ENCODE data around the gene LAMTOR3.
A peak's percentile ranks its signal among the peaks of the same experiment; 100 is the strongest.

Gene LAMTOR3

DNA sequence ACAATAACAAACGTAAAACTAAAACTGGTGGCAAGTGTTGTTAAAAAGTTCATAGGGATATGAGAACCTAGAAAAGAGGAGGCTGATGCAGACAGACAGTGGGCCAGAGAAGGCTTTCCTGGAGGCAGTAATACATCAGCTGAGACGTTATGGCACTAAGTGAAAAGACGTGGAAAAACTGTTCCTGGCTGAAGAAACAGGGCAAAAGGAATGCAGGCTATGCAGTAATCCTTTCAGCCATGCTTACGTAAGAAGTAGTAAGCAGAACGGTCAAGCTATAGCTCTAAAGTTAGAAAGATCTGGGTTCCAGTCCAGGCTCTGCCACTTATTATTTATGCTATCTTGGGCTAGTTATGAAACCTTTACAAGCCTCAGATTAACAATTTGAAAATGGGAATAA, 6.4 kb downstream of the LAMTOR3 start:
- peak overlapping the region; percentile 3 for H3K9ac ChIP-seq (ENCODE audit: low read depth, low read length, poor library complexity, severe bottlenecking)
- H3K79me2 ChIP-seq (ENCODE audit: insufficient read depth, low read length) = peaks cover 28% of the 10 kb centered on the region
- H2AFZ ChIP-seq (ENCODE audit: low read length) = no peak overlapping the region
- H3K4me2 ChIP-seq (ENCODE audit: low read depth, low read length, poor library complexity, severe bottlenecking) = no peak overlapping the region
- peaks cover 27% of the 10 kb centered on the region for H3K4me1 ChIP-seq (ENCODE audit: insufficient read depth, low read length, poor library complexity, severe bottlenecking)
- H3K9me2 ChIP-seq (replicated peaks; ENCODE audit: low read depth, low read length) = no peaks in the 10 kb centered on the region
- TF ChIP-seq, protein P1, sequence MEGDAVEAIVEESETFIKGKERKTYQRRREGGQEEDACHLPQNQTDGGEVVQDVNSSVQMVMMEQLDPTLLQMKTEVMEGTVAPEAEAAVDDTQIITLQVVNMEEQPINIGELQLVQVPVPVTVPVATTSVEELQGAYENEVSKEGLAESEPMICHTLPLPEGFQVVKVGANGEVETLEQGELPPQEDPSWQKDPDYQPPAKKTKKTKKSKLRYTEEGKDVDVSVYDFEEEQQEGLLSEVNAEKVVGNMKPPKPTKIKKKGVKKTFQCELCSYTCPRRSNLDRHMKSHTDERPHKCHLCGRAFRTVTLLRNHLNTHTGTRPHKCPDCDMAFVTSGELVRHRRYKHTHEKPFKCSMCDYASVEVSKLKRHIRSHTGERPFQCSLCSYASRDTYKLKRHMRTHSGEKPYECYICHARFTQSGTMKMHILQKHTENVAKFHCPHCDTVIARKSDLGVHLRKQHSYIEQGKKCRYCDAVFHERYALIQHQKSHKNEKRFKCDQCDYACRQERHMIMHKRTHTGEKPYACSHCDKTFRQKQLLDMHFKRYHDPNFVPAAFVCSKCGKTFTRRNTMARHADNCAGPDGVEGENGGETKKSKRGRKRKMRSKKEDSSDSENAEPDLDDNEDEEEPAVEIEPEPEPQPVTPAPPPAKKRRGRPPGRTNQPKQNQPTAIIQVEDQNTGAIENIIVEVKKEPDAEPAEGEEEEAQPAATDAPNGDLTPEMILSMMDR (conservative IDR thresholded peaks at IDR 0.05; ENCODE audit: low read length) = no peak
- H4K20me1 ChIP-seq (ENCODE audit: insufficient read depth, low read length, poor library complexity, severe bottlenecking) = peaks cover 4% of the 10 kb centered on the region
- H3K27me3 ChIP-seq (ENCODE audit: insufficient read depth, low read length, poor library complexity, severe bottlenecking) = no peaks in the 10 kb centered on the region
- H3F3A ChIP-seq (ENCODE audit: low read depth) = no peaks in the 10 kb centered on the region
- no peaks in the 10 kb centered on the region for H3K9me3 ChIP-seq (ENCODE audit: insufficient read depth, low read depth, low read length)
- H3K36me3 ChIP-seq (ENCODE audit: insufficient read depth, low read length) = peaks cover 11% of the 10 kb centered on the region; the same call in 1 of the 2 replicates
- no peak overlapping the region for H3K4me3 ChIP-seq (ENCODE audit: low read length, poor library complexity, severe bottlenecking)

DNA sequence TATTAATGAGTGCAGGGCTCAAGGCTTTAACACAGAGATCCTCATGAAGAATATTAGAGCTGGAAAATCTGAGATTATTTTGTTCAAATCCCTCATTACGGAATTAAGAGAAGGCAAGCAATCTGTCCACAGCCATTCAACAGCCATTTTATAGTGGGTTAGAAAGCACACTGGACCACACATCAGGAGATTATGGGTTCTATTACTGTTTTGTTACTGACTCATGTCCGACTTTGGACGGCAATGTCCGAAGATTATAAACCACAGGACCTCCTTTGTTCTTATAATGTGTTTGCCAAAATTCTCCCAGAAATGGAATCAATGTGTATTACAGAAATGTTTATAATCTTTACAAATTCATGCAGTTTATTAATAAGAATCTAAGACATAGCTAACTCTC, 8.1 kb downstream of the LAMTOR3 start:
- peaks cover 4% of the 10 kb centered on the region for H4K20me1 ChIP-seq (ENCODE audit: insufficient read depth, low read length, poor library complexity, severe bottlenecking)
- no peak for TF ChIP-seq EZH2phosphoT487 (IDR thresholded peaks at IDR 0.05; ENCODE audit: borderline replicate concordance)
- TF ChIP-seq, protein P1 (conservative IDR thresholded peaks at IDR 0.05; ENCODE audit: low read length) = no peak
- H3K4me2 ChIP-seq (ENCODE audit: low read depth, low read length, poor library complexity, severe bottlenecking) = no peak overlapping the region
- no peak overlapping the region for H2AFZ ChIP-seq (ENCODE audit: low read length)
- H3K36me3 ChIP-seq (ENCODE audit: insufficient read depth, low read length) = peaks cover 22% of the 10 kb centered on the region; the same call in 1 of the 2 replicates
- H3F3A ChIP-seq (ENCODE audit: low read depth) = no peaks in the 10 kb centered on the region
- H3K27me3 ChIP-seq (ENCODE audit: insufficient read depth, low read length, poor library complexity, severe bottlenecking) = no peaks in the 10 kb centered on the region
- H3K4me1 ChIP-seq (ENCODE audit: insufficient read depth, low read length, poor library complexity, severe bottlenecking) = peaks cover 19% of the 10 kb centered on the region
- H3K9me3 ChIP-seq (ENCODE audit: insufficient read depth, low read depth, low read length) = no peaks in the 10 kb centered on the region
- H3K9ac ChIP-seq (ENCODE audit: low read depth, low read length, poor library complexity, severe bottlenecking) = no peak overlapping the region
- H3K9me2 ChIP-seq (replicated peaks; ENCODE audit: low read depth, low read length) = no peaks in the 10 kb centered on the region
- peaks cover 13% of the 10 kb centered on the region for H3K79me2 ChIP-seq (ENCODE audit: insufficient read depth, low read length)
- no peak overlapping the region for H3K4me3 ChIP-seq (ENCODE audit: low read length, poor library complexity, severe bottlenecking)

DNA sequence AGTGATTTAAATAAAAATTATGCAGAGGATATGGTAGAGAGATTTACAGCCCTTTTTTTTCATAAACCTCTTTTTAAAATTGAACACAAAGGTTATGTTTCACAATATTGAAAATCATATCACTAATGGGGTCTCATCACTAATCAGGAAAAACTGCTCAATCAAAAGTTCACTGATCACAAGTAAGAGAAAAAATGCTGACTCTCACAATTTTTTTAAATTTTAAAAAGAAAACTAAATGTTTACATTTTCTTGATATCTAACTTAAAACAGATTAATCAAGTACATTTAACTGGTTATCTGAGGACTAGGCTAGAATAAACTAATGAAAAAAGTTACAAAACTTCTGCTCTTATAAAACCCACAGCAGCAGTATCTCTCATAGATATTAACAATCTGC, 8.5 kb downstream of the LAMTOR3 start:
- H3K4me2 ChIP-seq (ENCODE audit: low read depth, low read length, poor library complexity, severe bottlenecking) = no peak overlapping the region
- peaks cover 9% of the 10 kb centered on the region for H3K79me2 ChIP-seq (ENCODE audit: insufficient read depth, low read length)
- no peak for TF ChIP-seq EZH2phosphoT487 (IDR thresholded peaks at IDR 0.05; ENCODE audit: borderline replicate concordance)
- TF ChIP-seq, protein P1 (conservative IDR thresholded peaks at IDR 0.05; ENCODE audit: low read length) = no peak
- peaks cover 4% of the 10 kb centered on the region for H4K20me1 ChIP-seq (ENCODE audit: insufficient read depth, low read length, poor library complexity, severe bottlenecking)
- no peaks in the 10 kb centered on the region for H3K27me3 ChIP-seq (ENCODE audit: insufficient read depth, low read length, poor library complexity, severe bottlenecking)
- peaks cover 15% of the 10 kb centered on the region for H3K4me1 ChIP-seq (ENCODE audit: insufficient read depth, low read length, poor library complexity, severe bottlenecking)
- H3K36me3 ChIP-seq (ENCODE audit: insufficient read depth, low read length) = peaks cover 26% of the 10 kb centered on the region; the same call in 1 of the 2 replicates
- no peak overlapping the region for H2AFZ ChIP-seq (ENCODE audit: low read length)
- no peaks in the 10 kb centered on the region for H3K9me3 ChIP-seq (ENCODE audit: insufficient read depth, low read depth, low read length)
- no peak overlapping the region for H3K4me3 ChIP-seq (ENCODE audit: low read length, poor library complexity, severe bottlenecking)
- H3F3A ChIP-seq (ENCODE audit: low read depth) = no peaks in the 10 kb centered on the region
- no peaks in the 10 kb centered on the region for H3K9me2 ChIP-seq (replicated peaks; ENCODE audit: low read depth, low read length)
- no peak overlapping the region for H3K9ac ChIP-seq (ENCODE audit: low read depth, low read length, poor library complexity, severe bottlenecking)
